K562 (cell line): Measurements from ENCODE around the gene CHCHD6. TPM values are rescaled to one million over a fixed set of nuclear protein-coding genes. Genes with fewer than 3 reads are reported as not detected.

Experiments
- ATAC-seq: fragments of 200-7000 bp; cut with Tn5 transposase; 3 replicates; pipeline ENCODE4 v1.9.1; 2020; ENCODE audit warnings: moderate library complexity
- BruUV-seq: library from RNA; stranded (reverse); fragments of 400-500 nt; replicated peaks from 2 replicates; lab custom pipeline; 2021; lab: Mats Ljungman, UMichigan
- CTCF ChIA-PET: fragments of 300-600 bp; formaldehyde crosslinking; extraction: SDS; loops from one replicate; lab custom pipeline; 2021; ENCODE audit warnings: low intra/inter-chr PET ratio; lab: Yijun Ruan, JAX
- POLR2A ChIA-PET: fragments of 300-600, 350-650 bp; sonication (Branson Sonifier 250); formaldehyde crosslinking; extraction: SDS; loops from one replicate; lab custom pipeline; 2021; ENCODE audit warnings: antibody characterized with exemption, inconsistent platforms; lab: Yijun Ruan, JAX
- DNase-seq, 4 experiments: peaks; one replicate each; pipeline versions ENCODE4 v3.0.0 to v3.0.0-alpha.2; 2011 to 2018; ENCODE audit warnings: low spot score in 3 of 4, mixed read lengths in 3 of 4; ENCODE audit errors: extremely low read depth in 1 of 4
- FAIRE-seq: peaks from 2 replicates; lab custom pipeline; 2011; peaks lifted over from hg19 to GRCh38; lab: Jason Lieb, UNC
- H2AFZ ChIP-seq: 2 replicates; pipeline ENCODE4 v1.6.0; 2011; ENCODE audit warnings: low read depth, low read length, control low read depth, inconsistent platforms
- H3K27ac ChIP-seq: fragments of 200-600 bp; 3 replicates; pipeline ENCODE4 v1.8.0; 2011; ENCODE audit warnings: low read depth, mild to moderate bottlenecking, control low read depth, inconsistent platforms, low read length, moderate library complexity, mixed read lengths; ENCODE audit errors: extremely low read depth
- H3K27me3 ChIP-seq, 2 experiments: fragments of 300-600 bp in 1 of 2; 2 replicates in 1 of 2; 3 replicates in 1 of 2; pipeline versions ENCODE4 v1.6.0 to v1.8.0; 2011; ENCODE audit warnings: inconsistent platforms in 2 of 2, low read length in 2 of 2, mild to moderate bottlenecking in 1 of 2, mixed read lengths in 1 of 2, moderate library complexity in 1 of 2; ENCODE audit not compliant: control insufficient read depth in 2 of 2, insufficient read depth in 2 of 2
- H3K36me3 ChIP-seq: fragments of 300-600 bp; 3 replicates; pipeline ENCODE4 v1.8.0; 2011; ENCODE audit warnings: mild to moderate bottlenecking, low read length, inconsistent platforms; ENCODE audit not compliant: control insufficient read depth, insufficient read depth
- H3K4me1 ChIP-seq, 2 experiments: fragments of 200-600 bp in 1 of 2; replicated peaks in 1 of 2; 2 replicates in 1 of 2; 3 replicates in 1 of 2; pipeline versions ENCODE4 v1.5.1 to v1.8.0; 2011; ENCODE audit warnings: inconsistent platforms in 2 of 2, low read length in 2 of 2, mild to moderate bottlenecking in 1 of 2, mixed read lengths in 1 of 2, moderate library complexity in 1 of 2; ENCODE audit not compliant: control insufficient read depth in 2 of 2, insufficient read depth in 2 of 2
- H3K4me2 ChIP-seq: 2 replicates; pipeline ENCODE4 v1.6.1; 2011; ENCODE audit warnings: low read length, control low read depth, inconsistent platforms, mixed read lengths; ENCODE audit not compliant: insufficient read depth
- H3K4me3 ChIP-seq: fragments of 200-600 bp; sonication (generic), shearing (Covaris generic); 2 replicates; pipeline ENCODE4 v1.5.1; 2016; ENCODE audit warnings: control low read depth, inconsistent platforms
- H3K79me2 ChIP-seq: fragments of 200-600 bp; 3 replicates; pipeline ENCODE4 v1.8.0; 2011; ENCODE audit warnings: low read length, inconsistent platforms; ENCODE audit not compliant: control insufficient read depth, insufficient read depth
- H3K9ac ChIP-seq, 2 experiments: 2 replicates each; pipeline versions ENCODE4 v1.6.0 to v1.6.1; 2011; ENCODE audit warnings: low read depth in 2 of 2, low read length in 2 of 2, control low read depth in 1 of 2, inconsistent platforms in 1 of 2, mild to moderate bottlenecking in 1 of 2, mixed read lengths in 1 of 2; ENCODE audit not compliant: insufficient read depth in 1 of 2
- H3K9me1 ChIP-seq: one replicate; pipeline ENCODE4 v1.6.0; 2011; ENCODE audit warnings: inconsistent platforms, mild to moderate bottlenecking, low read length, moderate library complexity; ENCODE audit not compliant: control insufficient read depth, insufficient read depth
- H3K9me3 ChIP-seq: replicated peaks from 2 replicates; pipeline ENCODE4 v1.5.1; 2011; ENCODE audit warnings: low read depth, low read length, inconsistent platforms; ENCODE audit not compliant: control insufficient read depth, insufficient read depth
- H4K20me1 ChIP-seq: replicated peaks from 2 replicates; pipeline ENCODE4 v1.6.1; 2011; ENCODE audit warnings: low read length, inconsistent platforms, mixed read lengths; ENCODE audit not compliant: control insufficient read depth, insufficient read depth
- SMAD4 ChIP-seq: fragments of 250-450 bp; sonication (Bioruptor Pico); conservative IDR thresholded peaks from 2 replicates; pipeline ENCODE4 v1.8.0; 2021; ENCODE audit warnings: inconsistent platforms, mild to moderate bottlenecking, moderate library complexity
- ZNF507 ChIP-seq: conservative IDR thresholded peaks from 2 replicates; pipeline ENCODE4 v1.6.1; 2017; ENCODE audit warnings: missing genetic modification characterization, missing compliant biosample characterization
- WGBS: fragments of 100-300 bp; shearing (Covaris generic); methylation state at CpG from one replicate; pipeline ENCODE4 v1.1.6; 2016; ENCODE audit warnings: low coverage, mixed read lengths; ENCODE audit not compliant: insufficient coverage; ENCODE audit errors: missing lambda C conversion rate; 5-methylcytosine and 5-hydroxymethylcytosine counted together
- in situ Hi-C: fragments of 300-500 bp; cut with MboI; formaldehyde crosslinking; loops from 4 replicates; pipeline ENCODE4 v1.15.0; 2018; ENCODE audit warnings: inconsistent platforms, mixed read lengths
- intact Hi-C: fragments of 100-400 bp; cut with micrococcal nuclease; formaldehyde crosslinking; loops from 2 replicates; pipeline ENCODE4 v1.14.2; 2022
- polyA plus RNA-seq, 8 experiments: library from polyadenylated mRNA; depleted of rRNA in 4 of 8; stranded (reverse) in 5 of 8; unstranded in 3 of 8; fragments of >200 nt; fragmentation: Nextera tagmentation in 2 of 8; fragmentation: Illumina TruSeq in 1 of 8; extraction: Ambion mirVana in 2 of 8; extraction: Trizol in 1 of 8; gene quantifications; 2 replicates each; pipeline versions ENCODE4 v1.2.1 to v1.2.3, GENCODE V29; 2011 to 2014; ENCODE audit warnings: inconsistent platforms in 1 of 8, missing spikeins in 1 of 8
- total RNA-seq, 7 experiments: library from RNA; depleted of rRNA in 6 of 7; stranded (reverse); fragments of >200 nt in 6 of 7; fragmentation: Illumina TruSeq in 2 of 7; extraction: Trizol in 2 of 7; gene quantifications; 2 replicates each; pipeline versions ENCODE4 v1.2.1 to v1.2.3, GENCODE V29; 2011 to 2021; ENCODE audit warnings: low replicate concordance in 1 of 7
- TF ChIP-seq, protein P1 (sequence below): fragments of 450-650 bp; IDR thresholded peaks from 2 replicates; pipeline ENCODE4 v1.6.1; 2017; ENCODE audit warnings: antibody characterized with exemption, mild to moderate bottlenecking

Gene CHCHD6
- total and polyA plus RNA-seq, 9 of the 15 experiments (the other 6 are each of a cell fraction or from before 2014, with no cell fraction given), result 4.6 to 18.6 (median 10.9) TPM

DNA sequence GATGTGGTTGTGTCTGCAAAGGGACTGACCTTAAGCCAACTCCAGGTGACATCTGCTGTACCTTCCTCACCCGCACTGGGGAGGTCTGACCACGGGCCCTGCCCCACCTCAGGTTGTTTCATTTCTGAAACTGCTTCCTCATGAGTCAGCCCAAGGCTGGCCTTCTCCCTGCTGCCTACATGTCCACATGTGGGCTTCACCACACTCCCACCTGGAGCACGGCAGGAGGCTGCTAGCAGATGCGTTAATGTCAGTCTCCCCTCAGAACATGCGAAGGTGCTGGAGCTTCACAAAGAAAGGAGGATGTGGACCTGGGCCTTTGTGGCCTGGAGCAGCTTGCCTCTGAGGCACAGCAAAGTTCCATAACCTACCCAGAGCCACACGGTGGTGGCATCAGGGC is 209.5 kb downstream of the CHCHD6 start:
- in situ Hi-C loops, result no loop called here
- intact Hi-C loops, result loop anchor here (5.0 kb wide), 1 partner anchor 69 kb away; the partner anchor contains the start of gene PLXNA1
- DNase-seq (no peak), FAIRE-seq (peak; percentile 15)
- H3K9ac ChIP-seq, result peak overlapping the region in 1 of 2 experiments; percentile 78; a peak in 2 of 4 replicates
- H3K4me3 ChIP-seq, result no peak overlapping the region
- CTCF ChIA-PET, result no interaction called here
- no peak overlapping the region for H3K4me2 ChIP-seq
- peaks cover 47 to 48% of the 10 kb centered on the region in 2 experiments for H3K4me1 ChIP-seq
- no peaks in the 10 kb centered on the region for H4K20me1 ChIP-seq
- H3K27me3 ChIP-seq, result no peaks in the 10 kb centered on the region
- no peaks in the 10 kb centered on the region for H3K36me3 ChIP-seq
- 69% methylated on average over 5 of the region's 6 CpGs for WGBS
- H2AFZ ChIP-seq, result no peak overlapping the region
- no peak for TF ChIP-seq ZNF507
- TF ChIP-seq, protein P1, sequence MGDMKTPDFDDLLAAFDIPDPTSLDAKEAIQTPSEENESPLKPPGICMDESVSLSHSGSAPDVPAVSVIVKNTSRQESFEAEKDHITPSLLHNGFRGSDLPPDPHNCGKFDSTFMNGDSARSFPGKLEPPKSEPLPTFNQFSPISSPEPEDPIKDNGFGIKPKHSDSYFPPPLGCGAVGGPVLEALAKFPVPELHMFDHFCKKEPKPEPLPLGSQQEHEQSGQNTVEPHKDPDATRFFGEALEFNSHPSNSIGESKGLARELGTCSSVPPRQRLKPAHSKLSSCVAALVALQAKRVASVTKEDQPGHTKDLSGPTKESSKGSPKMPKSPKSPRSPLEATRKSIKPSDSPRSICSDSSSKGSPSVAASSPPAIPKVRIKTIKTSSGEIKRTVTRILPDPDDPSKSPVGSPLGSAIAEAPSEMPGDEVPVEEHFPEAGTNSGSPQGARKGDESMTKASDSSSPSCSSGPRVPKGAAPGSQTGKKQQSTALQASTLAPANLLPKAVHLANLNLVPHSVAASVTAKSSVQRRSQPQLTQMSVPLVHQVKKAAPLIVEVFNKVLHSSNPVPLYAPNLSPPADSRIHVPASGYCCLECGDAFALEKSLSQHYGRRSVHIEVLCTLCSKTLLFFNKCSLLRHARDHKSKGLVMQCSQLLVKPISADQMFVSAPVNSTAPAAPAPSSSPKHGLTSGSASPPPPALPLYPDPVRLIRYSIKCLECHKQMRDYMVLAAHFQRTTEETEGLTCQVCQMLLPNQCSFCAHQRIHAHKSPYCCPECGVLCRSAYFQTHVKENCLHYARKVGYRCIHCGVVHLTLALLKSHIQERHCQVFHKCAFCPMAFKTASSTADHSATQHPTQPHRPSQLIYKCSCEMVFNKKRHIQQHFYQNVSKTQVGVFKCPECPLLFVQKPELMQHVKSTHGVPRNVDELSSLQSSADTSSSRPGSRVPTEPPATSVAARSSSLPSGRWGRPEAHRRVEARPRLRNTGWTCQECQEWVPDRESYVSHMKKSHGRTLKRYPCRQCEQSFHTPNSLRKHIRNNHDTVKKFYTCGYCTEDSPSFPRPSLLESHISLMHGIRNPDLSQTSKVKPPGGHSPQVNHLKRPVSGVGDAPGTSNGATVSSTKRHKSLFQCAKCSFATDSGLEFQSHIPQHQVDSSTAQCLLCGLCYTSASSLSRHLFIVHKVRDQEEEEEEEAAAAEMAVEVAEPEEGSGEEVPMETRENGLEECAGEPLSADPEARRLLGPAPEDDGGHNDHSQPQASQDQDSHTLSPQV, result peak; percentile 64; the same call in 1 of the 2 replicates
- TF ChIP-seq SMAD4 (CRISPR knock-in tag), result 0 out of 2 replicates have a peak, but pooled peaks have one; percentile 22
- TF ChIP-seq, all 486 proteins: peak for 2
- ATAC-seq, result no peak
- Histone ChIP-seq H3K9me3 (no peaks in the 10 kb centered on the region), H3K79me2 (peaks cover 5% of the 10 kb centered on the region; the same call in 2 of the 3 replicates), H3K27ac (peak overlapping the region; percentile 52; the same call in 2 of the 3 replicates), H3K9me1 (no peaks in the 10 kb centered on the region)
- BruUV-seq, result no TSS peak
- POLR2A ChIA-PET, result interaction anchor here (0.6 to 2.7 kb wide), 2 partner anchors 8 to 441 kb away, joined by 3 to 11 read pairs; no protein-coding TSS in a partner anchor
